Stimulated activated CD4-positive, alpha-beta T cell treated with anti-CD3 and anti-CD28 coated beads, Interleukin-1b, Interleukin-23, amount 100 ng/mL, for 24 hours (primary cell): ENCODE data around the gene TRERF1.

Experiments
- DNase-seq, 4 experiments: peaks; one replicate each; pipeline ENCODE4 v3.0.0-alpha.2; 2020; ENCODE audit warnings: low read depth in 4 of 4, low spot score in 1 of 4

TRERF1 gene

GRCh38 chr6:42427871-42428270, 23.9 kb downstream of the TRERF1 start:
- DNase-seq: no peak

GRCh38 chr6:42426191-42426590, 25.5 kb downstream of the TRERF1 start:
- no peak for DNase-seq

GRCh38 chr6:42424906-42425474, 26.7 kb downstream of the TRERF1 start:
- DNase-seq: no peak

GRCh38 chr6:42423244-42423643, 28.5 kb downstream of the TRERF1 start:
- peak in 2 of 4 experiments; percentile 19 to 22 for DNase-seq

GRCh38 chr6:42420741-42421140, 31.0 kb downstream of the TRERF1 start:
- no peak for DNase-seq

- DNase-seq: no peak
Measured at GRCh38 chr6:42419490-42420280, 32.0 kb downstream of the TRERF1 start.

GRCh38 chr6:42418724-42419123, 33.0 kb downstream of the TRERF1 start:
- DNase-seq: no peak

- no peak for DNase-seq
Measured at GRCh38 chr6:42417641-42418112, 34.0 kb downstream of the TRERF1 start.

- DNase-seq: no peak
Measured at GRCh38 chr6:42411406-42411805, 40.3 kb downstream of the TRERF1 start.

GRCh38 chr6:42410861-42411260, 40.9 kb downstream of the TRERF1 start:
- no peak for DNase-seq

GRCh38 chr6:42409581-42409980, 42.1 kb downstream of the TRERF1 start:
- DNase-seq: no peak

- no peak for DNase-seq
Measured at GRCh38 chr6:42407379-42407778, 44.3 kb downstream of the TRERF1 start.

- DNase-seq: no peak
Measured at GRCh38 chr6:42406306-42407280, 45.1 kb downstream of the TRERF1 start.

- no peak for DNase-seq
Measured at GRCh38 chr6:42405021-42405420, 46.7 kb downstream of the TRERF1 start.

GRCh38 chr6:42404484-42404883, 47.2 kb downstream of the TRERF1 start:
- peak in 1 of 4 experiments; percentile 28 for DNase-seq

GRCh38 chr6:42403831-42404230, 47.9 kb downstream of the TRERF1 start:
- DNase-seq: no peak

GRCh38 chr6:42403421-42403820, 48.3 kb downstream of the TRERF1 start:
- DNase-seq: no peak

GRCh38 chr6:42402184-42402583, 49.5 kb downstream of the TRERF1 start:
- DNase-seq: peak in 1 of 4 experiments; percentile 53

- DNase-seq: no peak
Measured at GRCh38 chr6:42401613-42401951, 50.1 kb downstream of the TRERF1 start.

- no peak for DNase-seq
Measured at GRCh38 chr6:42400886-42401612, 50.7 kb downstream of the TRERF1 start.
